ENCODE data around the gene PPID. TPM values are rescaled to one million over a fixed set of nuclear protein-coding genes. Genes with fewer than 3 reads are reported as not detected.
"Not testable (repeated sequence)": the region's sequence is repeated elsewhere in the genome, so short reads cannot be mapped to it uniquely, and the experiment has no call there.

Gene PPID
- polyA plus RNA-seq, 1 donor from 2014 or later: 65.2 TPM

GRCh38 chr4:158714937-158715336 lies 8.3 kb downstream of the PPID start:
- TF ChIP-seq SMC3 (conservative IDR thresholded peaks at IDR 0.05; ENCODE audit: poor library complexity) (no peak), MXI1 (conservative IDR thresholded peaks at IDR 0.05; ENCODE audit: poor library complexity, severe bottlenecking) (no peak), CTCF (IDR thresholded peaks at IDR 0.05; ENCODE audit: poor library complexity, severe bottlenecking) (no peak), REST (IDR thresholded peaks at IDR 0.05; ENCODE audit: borderline replicate concordance) (no peak), EZH2 (IDR thresholded peaks at IDR 0.05; ENCODE audit: borderline replicate concordance, insufficient read depth, low read length, poor library complexity, severe bottlenecking) (no peak), EP300 (conservative IDR thresholded peaks at IDR 0.05; ENCODE audit: poor library complexity, severe bottlenecking) (no peak), RAD21 (conservative IDR thresholded peaks at IDR 0.05) (no peak), POLR2AphosphoS5 (IDR thresholded peaks at IDR 0.05) (no peak)
- Histone ChIP-seq H3K79me2 (replicated peaks; ENCODE audit: insufficient read depth, low read length) (no peaks in the 10 kb centered on the region), H3K9me2 (ENCODE audit: insufficient read depth, low read length) (no peaks in the 10 kb centered on the region), H4K20me1 (ENCODE audit: insufficient read depth) (no peaks in the 10 kb centered on the region), H2AFZ (ENCODE audit: low read depth, low read length) (no peak overlapping the region), H3K9me3 (ENCODE audit: low read length) (no peaks in the 10 kb centered on the region), H3K4me2 (ENCODE audit: low read length) (no peak overlapping the region), H3K27me3 (ENCODE audit: insufficient read depth, low read depth, low read length) (no peaks in the 10 kb centered on the region), H3F3A (ENCODE audit: insufficient read depth, low read length, poor library complexity, severe bottlenecking) (no peaks in the 10 kb centered on the region), H3K4me3 (ENCODE audit: low read length) (no peak overlapping the region), H3K27ac (ENCODE audit: low read length) (no peak overlapping the region), H3K36me3 (ENCODE audit: insufficient read depth, low read length) (peaks cover 13% of the 10 kb centered on the region), H3K9ac (ENCODE audit: low read length) (no peak overlapping the region)

- not testable (repeated sequence) for H3K9ac ChIP-seq (ENCODE audit: low read length); H2AFZ ChIP-seq (ENCODE audit: low read depth, low read length); H4K20me1 ChIP-seq (ENCODE audit: insufficient read depth); H3K9me2 ChIP-seq (ENCODE audit: insufficient read depth, low read length); H3F3A ChIP-seq (ENCODE audit: insufficient read depth, low read length, poor library complexity, severe bottlenecking); H3K79me2 ChIP-seq (replicated peaks; ENCODE audit: insufficient read depth, low read length); H3K4me3 ChIP-seq (ENCODE audit: low read length); H3K27ac ChIP-seq (ENCODE audit: low read length); H3K9me3 ChIP-seq (ENCODE audit: low read length); H3K27me3 ChIP-seq (ENCODE audit: insufficient read depth, low read depth, low read length); H3K4me2 ChIP-seq (ENCODE audit: low read length)
- H3K36me3 ChIP-seq (ENCODE audit: insufficient read depth, low read length): peaks cover 13% of the 10 kb centered on the region
These were observed 10.6 kb downstream of the PPID start for GRCh38 chr4:158712622-158713021.

- Histone ChIP-seq H3F3A (ENCODE audit: insufficient read depth, low read length, poor library complexity, severe bottlenecking) (no peaks in the 10 kb centered on the region), H2AFZ (ENCODE audit: low read depth, low read length) (no peak overlapping the region), H3K9me3 (ENCODE audit: low read length) (no peaks in the 10 kb centered on the region), H4K20me1 (ENCODE audit: insufficient read depth) (no peaks in the 10 kb centered on the region), H3K27me3 (ENCODE audit: insufficient read depth, low read depth, low read length) (no peaks in the 10 kb centered on the region), H3K36me3 (ENCODE audit: insufficient read depth, low read length) (peaks cover 13% of the 10 kb centered on the region), H3K9me2 (ENCODE audit: insufficient read depth, low read length) (no peaks in the 10 kb centered on the region), H3K4me2 (ENCODE audit: low read length) (no peak overlapping the region), H3K27ac (ENCODE audit: low read length) (no peak overlapping the region), H3K79me2 (replicated peaks; ENCODE audit: insufficient read depth, low read length) (no peaks in the 10 kb centered on the region), H3K9ac (ENCODE audit: low read length) (no peak overlapping the region), H3K4me3 (ENCODE audit: low read length) (no peak overlapping the region)
- TF ChIP-seq REST (IDR thresholded peaks at IDR 0.05; ENCODE audit: borderline replicate concordance) (no peak), TAF1 (IDR thresholded peaks at IDR 0.05; ENCODE audit: low read depth) (no peak), EP300 (conservative IDR thresholded peaks at IDR 0.05; ENCODE audit: poor library complexity, severe bottlenecking) (no peak), SMC3 (conservative IDR thresholded peaks at IDR 0.05; ENCODE audit: poor library complexity) (no peak), CTCF (IDR thresholded peaks at IDR 0.05; ENCODE audit: poor library complexity, severe bottlenecking) (no peak), EZH2 (IDR thresholded peaks at IDR 0.05; ENCODE audit: borderline replicate concordance, insufficient read depth, low read length, poor library complexity, severe bottlenecking) (no peak), POLR2AphosphoS5 (IDR thresholded peaks at IDR 0.05) (no peak), MXI1 (conservative IDR thresholded peaks at IDR 0.05; ENCODE audit: poor library complexity, severe bottlenecking) (no peak), RAD21 (conservative IDR thresholded peaks at IDR 0.05) (no peak)
These were observed 12.4 kb downstream of the PPID start for GRCh38 chr4:158710814-158711213.

Data from neural cell (in vitro differentiated cells).